ENCODE data around the gene FYN.
"Not testable (repeated sequence)": the region's sequence is repeated elsewhere in the genome, so short reads cannot be mapped to it uniquely, and the experiment has no call there.

FYN gene

GRCh38 chr6:111680811-111681609 lies 192.2 kb downstream of the FYN start:
- not testable (repeated sequence) for DNase-seq (ENCODE audit: low read depth in 2 of 2)

GRCh38 chr6:111680015-111680712 lies 193.1 kb downstream of the FYN start:
- no peak for DNase-seq (ENCODE audit: low read depth in 2 of 2)

- DNase-seq (ENCODE audit: low read depth in 2 of 2): no peak
Measured at GRCh38 chr6:111679126-111679858, 194.0 kb downstream of the FYN start.

- DNase-seq (ENCODE audit: low read depth in 2 of 2): no peak
Measured at GRCh38 chr6:111677249-111677990, 195.8 kb downstream of the FYN start.

DNA sequence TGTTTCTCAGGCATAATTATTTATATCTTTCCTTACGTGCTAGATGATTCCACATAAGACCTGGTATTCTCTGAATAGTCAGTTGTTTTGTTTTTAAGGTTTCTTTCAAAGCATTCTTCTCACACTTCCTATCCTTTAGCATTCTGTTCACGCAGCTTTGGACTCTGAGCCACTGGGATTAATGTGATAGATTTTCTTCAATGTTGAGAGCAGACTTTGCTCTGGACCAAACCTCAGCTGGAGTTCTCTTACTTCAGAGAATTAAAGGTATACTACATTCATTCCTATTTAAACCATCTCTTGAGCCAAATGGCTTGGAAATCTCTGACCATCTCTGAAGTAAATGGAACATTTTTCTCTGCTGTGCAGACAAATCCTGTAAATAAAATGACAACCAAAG lies 196.9 kb downstream of the FYN start:
- no peak for DNase-seq (ENCODE audit: low read depth in 2 of 2)

DNA sequence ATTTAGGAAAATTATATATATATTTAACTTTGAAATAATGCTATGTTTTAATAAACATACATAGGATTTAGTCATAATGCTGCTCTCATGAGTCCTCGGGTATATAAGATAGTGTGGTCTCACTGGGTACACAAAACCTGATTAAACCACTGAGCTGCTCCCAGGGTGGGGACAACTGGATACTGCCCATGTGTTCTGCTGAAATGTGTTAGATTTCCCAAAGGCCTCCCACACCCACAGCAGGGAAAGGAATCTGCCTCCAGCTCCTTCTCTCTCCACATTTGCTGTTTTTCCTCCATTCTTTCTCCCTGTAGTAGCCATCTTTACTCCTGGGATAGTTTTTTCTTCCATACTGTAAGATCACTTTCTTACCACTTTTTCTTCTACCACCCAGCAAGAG lies 198.4 kb downstream of the FYN start:
- DNase-seq (ENCODE audit: low read depth in 2 of 2): no peak

- no peak for DNase-seq (ENCODE audit: low read depth in 2 of 2)
Measured at GRCh38 chr6:111674413-111674812, 198.8 kb downstream of the FYN start.

DNA sequence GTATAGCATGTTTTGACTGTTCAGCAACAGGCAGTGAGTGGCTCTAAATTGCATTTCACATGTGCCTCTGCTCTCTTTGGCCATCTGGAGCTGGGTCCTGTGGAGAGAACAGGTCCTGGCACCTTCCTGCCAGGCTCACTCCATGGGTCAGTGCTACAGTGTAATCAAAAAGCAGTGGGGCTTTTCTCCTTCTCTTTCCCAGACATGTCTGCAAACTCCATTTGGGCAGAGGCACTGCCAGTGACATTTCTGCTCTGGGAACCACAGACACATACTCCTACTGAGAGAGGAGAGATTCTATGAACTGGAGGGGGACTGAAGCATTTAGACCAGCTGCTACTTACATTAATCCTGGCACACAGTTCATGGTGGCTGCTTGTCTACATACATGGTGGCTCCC lies 199.3 kb downstream of the FYN start:
- no peak for DNase-seq (ENCODE audit: low read depth in 2 of 2)

GRCh38 chr6:111673532-111673931 lies 199.7 kb downstream of the FYN start:
- no peak for DNase-seq (ENCODE audit: low read depth in 2 of 2)

DNA sequence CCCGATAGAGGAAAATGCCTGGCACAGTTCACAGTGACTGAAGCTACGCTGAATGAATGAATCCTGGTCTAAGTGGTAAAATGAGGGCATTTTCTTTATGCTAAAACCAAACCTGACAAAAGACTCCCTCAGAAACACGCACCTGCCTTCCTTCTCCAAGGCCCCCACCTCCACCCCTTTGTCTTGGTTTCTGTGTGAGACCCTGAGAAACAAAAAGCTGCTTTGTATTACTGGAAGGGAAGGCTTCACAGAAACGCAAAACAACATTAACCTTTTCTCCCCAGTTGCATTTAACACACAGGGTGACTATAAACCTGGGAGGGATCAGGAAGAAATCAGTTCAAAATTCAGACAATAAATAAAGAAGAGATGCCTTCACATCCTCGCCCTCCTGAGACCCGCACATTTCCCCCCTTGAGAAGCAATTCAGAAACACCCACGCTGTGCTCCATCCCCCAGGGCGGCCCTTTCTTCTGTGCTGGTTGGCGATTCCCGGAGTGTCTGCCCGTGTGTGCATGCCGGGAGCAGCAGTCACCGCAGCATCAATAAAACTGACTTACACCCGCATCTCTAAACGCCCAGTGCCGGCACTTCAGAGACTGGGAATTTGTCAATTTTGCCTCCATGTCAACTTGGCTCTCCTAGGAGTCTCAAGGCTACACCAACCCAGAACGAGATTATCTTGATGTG lies 200.3 kb downstream of the FYN start:
- DNase-seq (ENCODE audit: low read depth in 2 of 2): no peak

DNA sequence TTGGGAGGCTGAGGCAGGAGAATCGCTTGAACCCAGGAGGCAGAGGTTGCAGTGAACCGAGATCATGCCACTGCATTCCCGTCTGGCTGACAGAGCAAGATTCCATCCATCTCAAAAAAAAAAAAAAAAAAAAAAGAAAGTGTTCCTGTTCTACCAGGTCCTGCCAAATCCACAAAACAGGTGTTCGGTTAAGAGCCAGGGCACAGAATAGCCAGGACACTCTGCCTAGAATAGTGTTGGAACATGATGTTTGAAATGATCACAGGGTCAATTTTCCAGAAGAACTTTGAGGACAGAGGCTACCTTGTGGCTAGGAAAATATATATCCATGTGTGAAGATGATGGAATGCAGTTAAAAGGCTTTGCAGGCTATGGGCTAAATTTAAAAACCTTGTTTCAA lies 203.9 kb downstream of the FYN start:
- DNase-seq (ENCODE audit: low read depth in 2 of 2): no peak

GRCh38 chr6:111668410-111668809 lies 204.8 kb downstream of the FYN start:
- DNase-seq (ENCODE audit: low read depth in 2 of 2): no peak

DNA sequence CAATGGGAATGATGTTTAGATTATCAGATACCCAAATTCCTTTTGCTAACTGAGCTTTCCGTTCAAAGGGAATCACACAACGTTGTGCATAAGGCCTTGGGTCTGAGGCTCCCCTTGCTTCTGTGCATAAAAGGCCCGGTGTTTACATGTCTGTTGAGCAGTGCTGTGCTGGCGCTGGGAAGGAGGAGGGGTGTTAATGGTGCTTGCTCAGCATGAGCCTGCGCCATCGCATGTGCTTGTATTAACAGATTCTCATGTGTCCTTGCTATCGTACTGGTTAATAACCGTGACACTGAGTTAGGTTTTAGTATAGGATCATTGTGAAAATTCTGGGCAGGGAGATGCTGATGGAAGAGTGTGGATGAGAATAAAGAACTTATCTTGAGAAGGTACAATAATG lies 205.3 kb downstream of the FYN start:
- no peak for DNase-seq (ENCODE audit: low read depth in 2 of 2)

GRCh38 chr6:111666847-111667246 lies 206.4 kb downstream of the FYN start:
- DNase-seq (ENCODE audit: low read depth in 2 of 2): no peak

- no peak for DNase-seq (ENCODE audit: low read depth in 2 of 2)
Measured at GRCh38 chr6:111664565-111665030, 208.7 kb downstream of the FYN start.

DNA sequence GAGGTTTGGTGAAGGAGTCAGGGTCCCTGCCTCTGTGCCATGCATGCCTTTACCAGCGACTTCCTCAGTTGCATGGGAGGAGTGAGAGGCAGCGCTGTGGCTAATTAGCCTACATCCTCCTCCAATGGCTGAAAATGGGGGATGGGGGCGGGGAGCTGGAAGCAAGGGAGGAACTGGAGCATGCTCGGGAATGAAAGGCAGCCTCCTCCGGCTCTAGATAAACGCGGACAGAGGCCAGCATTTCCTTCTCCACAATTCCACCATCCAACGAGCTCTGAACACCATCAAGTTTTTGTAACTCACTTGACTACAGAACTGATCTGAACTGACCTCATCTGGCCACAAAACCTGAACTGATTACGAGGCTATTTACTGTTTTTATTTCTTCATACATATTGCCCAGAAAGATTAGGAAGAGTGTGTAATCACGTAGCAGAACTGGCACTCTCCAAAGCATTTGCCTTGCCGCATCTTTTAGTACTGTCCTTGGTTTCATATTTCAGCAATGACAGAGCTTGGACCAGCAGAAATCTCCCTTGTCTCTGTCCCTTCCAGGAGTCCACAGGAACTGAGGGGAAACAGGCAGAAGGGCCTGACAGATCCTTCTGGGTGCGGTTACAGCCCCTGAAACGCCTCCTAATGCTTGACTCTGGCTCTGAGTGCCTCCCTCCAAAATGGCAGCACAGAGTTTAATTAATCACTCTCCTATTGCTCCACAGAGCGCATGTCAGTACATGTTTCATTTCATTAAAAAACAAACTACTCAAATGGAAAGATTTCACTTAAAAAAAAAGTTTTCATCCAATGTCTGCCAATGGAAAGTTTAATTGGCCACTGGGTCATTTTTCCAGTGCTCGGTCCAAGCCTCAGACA lies 209.3 kb downstream of the FYN start:
- DNase-seq (ENCODE audit: low read depth in 2 of 2): no peak

DNA sequence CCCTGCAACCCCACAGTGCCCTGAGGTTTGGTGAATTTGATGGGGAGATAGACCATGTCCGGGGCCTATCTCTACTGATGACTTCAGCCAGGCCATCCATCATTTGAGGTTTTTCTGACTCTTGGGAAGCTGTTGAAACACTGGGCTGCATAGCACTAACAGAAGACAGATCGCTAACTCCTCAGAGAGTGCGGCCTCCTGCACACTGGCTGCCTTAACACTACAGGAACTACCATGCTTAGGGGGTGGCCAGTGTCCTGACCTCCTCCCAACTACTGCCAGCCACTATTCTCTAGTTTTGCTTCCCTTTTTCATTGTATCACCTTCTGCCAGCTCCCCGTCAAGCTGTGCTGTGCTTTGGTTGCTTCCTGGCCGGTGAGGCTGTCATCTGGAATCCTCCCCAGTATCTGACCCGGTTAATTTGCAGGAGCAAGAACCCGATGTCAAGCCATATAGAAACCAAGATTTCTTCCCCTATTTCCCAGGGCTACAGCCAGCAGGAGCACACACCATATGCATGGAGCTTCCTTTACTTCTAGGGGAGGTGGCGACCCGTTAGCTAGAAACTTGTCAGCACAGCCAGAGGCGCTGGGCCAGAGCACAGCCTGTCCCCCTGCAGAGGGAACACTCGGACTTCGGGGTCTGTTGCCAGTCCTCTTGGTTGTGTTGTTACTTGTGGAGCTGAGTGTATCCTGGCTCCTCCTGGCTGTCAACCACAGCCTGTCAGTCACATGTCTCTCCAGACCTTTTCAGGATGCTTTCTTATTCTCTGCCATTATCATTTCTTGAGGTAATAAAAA lies 210.3 kb downstream of the FYN start:
- no peak for DNase-seq (ENCODE audit: low read depth in 2 of 2)

- no peak for DNase-seq (ENCODE audit: low read depth in 2 of 2)
Measured at GRCh38 chr6:111662072-111662793, 211.0 kb downstream of the FYN start.

All from activated CD4-positive, alpha-beta T cell treated with anti-CD3 and anti-CD28 coated beads for 24 hours (primary cell).